ENCODE measurements around the gene WFDC9.
A peak's percentile ranks its signal among the peaks of the same experiment; 100 is the strongest.
"Not testable (repeated sequence)": the region's sequence is repeated elsewhere in the genome, so short reads cannot be mapped to it uniquely, and the experiment has no call there.

The WFDC9 gene

GRCh38 chr20:45631184-45631583 is at the start of gene WFDC9:
TSS of gene WFDC9 (minus strand) at chr20:45631284. CDS start at chr20:45610181, 21,103 bp downstream.
- DNase-seq: no peak

DNA sequence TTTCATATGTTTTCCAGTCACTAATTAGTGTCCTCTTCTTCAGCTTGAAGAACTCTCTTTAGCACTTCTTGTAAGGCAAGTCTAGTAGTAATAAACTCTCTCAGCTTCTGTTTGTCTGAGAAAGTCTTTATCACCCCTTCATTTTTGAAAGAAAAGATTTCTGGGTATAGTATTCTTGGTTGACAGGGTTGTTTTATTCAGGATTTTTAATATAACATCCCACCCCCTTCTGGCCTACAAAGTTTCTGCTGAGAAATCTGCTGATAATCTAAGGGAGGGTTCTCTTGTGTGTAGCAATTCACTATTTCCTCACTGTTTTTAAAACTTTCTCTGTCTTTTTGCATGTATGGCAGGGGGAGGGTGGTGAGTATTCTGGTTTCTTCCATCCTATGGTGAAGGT is 48.6 kb upstream of the WFDC9 start:
- DNase-seq: no peak

GRCh38 chr20:45672765-45673164 is 41.7 kb upstream of the WFDC9 start:
- no peak for DNase-seq

- no peak for DNase-seq
Measured at GRCh38 chr20:45670139-45670538, 39.1 kb upstream of the WFDC9 start, which contains the start of gene WFDC11. TSS of gene WFDC11 (minus strand) at chr20:45670239. CDS start at chr20:45650600, 19,639 bp downstream.

- not testable (repeated sequence) for DNase-seq
Measured at GRCh38 chr20:45657038-45657437, 26.0 kb upstream of the WFDC9 start.

GRCh38 chr20:45651726-45652125 is 20.6 kb upstream of the WFDC9 start:
- not testable (repeated sequence) for DNase-seq

DNA sequence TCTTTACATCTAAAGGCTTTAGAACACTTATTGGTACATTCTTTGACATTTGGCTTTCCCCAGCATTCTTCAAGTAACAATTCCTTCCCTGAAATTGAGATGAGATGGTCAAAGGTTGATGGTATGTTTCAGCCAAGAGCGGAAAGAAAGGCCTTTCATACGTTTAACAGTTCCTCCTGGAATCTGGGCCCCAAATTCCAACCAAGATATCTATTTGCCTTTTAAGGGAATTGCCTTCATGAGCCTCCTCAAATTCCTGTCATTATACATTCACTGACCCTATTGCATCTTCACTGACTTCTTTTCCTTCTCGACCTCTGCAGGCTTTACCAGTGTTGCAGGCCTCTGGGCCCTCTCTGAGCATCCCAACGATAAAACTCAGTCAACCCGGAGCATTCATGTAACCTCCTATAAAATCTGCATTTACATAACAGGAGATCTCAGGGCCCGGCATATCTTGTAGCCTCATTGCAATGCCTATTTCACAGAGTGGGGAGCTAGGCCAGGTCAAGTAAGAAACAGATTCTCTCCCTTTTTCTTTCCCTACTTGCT is 18.3 kb upstream of the WFDC9 start:
- DNase-seq: no peak

- no peak for DNase-seq
Measured at GRCh38 chr20:45647441-45648050, 16.5 kb upstream of the WFDC9 start.

DNA sequence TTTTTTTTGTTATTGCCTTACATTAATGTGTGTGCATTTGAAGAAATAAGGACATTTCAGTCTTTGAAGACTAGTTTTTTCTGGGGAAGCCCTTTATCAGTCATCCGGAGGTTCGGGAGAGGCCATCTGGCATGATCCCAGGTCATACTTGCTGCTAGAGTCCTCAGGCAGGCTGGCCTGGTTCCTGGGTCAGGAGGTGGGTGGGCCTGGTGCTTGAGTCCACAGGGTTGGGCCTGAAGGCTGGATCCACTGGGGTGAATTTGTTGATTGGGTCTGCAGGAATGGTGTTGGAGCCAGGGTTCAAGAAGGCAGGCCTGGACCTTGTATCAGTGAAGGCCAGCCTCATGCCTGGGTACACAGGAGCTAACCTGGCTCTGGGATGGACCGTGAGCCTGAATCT is 15.8 kb upstream of the WFDC9 start:
- no peak for DNase-seq

DNA sequence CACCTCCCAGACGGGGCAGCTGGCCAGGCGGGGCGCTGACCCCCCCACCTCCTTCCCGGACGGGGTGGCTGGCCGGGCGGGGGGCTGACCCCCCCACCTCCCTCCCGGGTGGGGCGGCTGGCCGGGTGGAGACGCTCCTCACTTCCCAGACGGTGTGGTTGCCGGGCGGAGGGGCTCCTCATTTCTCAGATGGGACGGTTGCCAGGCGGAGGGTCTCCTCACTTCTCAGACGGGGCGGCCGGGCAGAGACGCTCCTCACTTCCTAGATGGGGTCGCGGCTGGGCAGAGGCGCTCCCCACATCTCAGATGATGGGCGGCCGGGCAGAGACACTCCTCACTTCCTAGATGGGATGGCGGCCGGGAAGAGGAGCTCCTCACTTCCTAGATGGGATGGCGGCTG is 14.8 kb upstream of the WFDC9 start:
- DNase-seq: not testable (repeated sequence)

DNA sequence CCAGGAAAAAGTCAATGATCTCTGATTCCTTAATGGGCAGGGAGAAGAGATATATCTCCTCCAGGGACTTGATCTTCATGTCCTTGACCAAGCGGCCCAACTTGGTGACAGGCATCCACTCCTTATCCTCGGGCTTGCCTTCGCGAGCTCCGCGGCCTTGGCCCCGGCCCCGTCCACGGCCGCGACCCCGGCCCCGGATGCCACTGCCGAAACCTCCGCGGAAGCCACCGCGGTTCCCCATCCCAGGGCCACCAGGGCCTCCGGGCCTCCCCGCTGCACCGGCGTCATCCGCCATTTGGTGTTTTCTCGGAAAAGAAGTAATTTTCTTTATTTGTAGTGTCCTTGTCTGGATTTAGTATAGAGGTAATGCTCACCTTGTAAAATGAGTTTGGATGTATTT is 10.0 kb upstream of the WFDC9 start:
- DNase-seq: not testable (repeated sequence)

DNA sequence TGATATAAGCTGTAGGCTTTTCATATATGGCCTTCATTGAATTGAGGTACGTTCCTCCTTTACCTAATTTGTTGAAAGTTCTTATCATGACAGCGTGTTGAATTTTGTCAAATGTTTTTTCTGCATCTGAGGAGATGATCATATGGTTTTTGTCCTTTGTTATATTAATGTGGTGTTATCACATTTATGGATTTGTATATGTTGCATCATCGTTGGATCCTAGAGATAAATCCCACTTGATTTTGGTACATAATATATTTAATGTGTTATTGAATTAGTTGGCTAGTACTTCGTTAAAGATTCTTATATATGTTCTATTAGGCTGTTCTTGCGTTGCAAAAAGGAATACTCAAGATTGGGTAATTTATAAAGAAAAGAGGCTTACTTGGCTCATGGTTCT is 8.6 kb upstream of the WFDC9 start:
- DNase-seq: no peak

- no peak for DNase-seq
Measured at GRCh38 chr20:45636513-45636912, 5.4 kb upstream of the WFDC9 start.

DNA sequence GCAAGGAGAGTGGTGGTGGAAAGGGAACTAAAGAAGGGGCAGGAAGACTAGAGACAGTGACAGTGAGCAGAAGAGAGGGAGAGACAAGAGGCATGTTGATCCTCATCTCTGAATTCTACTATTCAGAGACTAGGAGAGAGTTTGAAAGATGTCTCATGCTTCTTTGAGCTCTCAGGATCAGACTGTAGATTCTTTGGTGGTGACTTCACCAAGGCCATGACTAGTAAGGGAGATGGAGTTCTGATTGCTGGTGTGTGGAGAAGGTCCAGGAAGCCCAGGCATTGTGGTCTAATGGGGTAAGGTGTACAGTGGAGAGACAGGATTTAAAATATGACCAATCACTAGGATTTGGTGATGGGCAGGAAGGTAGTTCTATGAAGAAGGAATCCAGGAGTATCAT is 713 bp downstream of the WFDC9 start:
- peak; percentile 25 for DNase-seq

DNA sequence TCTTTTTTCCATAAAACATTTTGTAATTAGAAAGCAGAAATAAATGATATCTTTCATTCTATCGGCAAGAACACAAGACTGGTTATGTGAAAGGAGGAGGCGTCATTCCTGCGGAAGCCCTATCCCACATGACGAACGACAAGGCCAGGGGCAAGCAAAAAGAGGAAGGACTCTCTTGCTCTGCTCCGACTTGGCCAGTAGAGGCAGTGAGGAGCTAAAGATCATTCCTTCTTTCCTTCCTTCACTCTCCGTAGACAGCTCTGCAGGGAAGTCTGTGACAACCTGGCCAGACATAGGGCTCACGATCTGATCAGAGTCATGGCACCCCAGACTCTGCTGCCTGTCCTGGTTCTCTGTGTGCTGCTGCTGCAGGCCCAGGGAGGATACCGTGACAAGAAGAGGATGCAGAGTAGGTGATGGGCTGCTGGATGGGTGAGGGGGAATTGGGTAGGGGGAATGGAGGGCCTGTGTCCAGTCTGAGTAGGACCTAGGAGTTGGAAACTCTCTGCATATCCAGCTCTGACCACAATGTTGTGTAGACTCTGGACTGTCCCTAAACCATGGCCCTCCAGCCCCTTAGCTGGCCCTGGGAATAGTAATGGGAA is 1.5 kb downstream of the WFDC9 start, which contains the start of gene WFDC10A:
Gene WFDC10A (plus strand): TSS at position 244 of the 605 bp plus-strand sequence. CDS start 75 bp downstream, at position 319.
- peak; percentile 59 for DNase-seq

DNA sequence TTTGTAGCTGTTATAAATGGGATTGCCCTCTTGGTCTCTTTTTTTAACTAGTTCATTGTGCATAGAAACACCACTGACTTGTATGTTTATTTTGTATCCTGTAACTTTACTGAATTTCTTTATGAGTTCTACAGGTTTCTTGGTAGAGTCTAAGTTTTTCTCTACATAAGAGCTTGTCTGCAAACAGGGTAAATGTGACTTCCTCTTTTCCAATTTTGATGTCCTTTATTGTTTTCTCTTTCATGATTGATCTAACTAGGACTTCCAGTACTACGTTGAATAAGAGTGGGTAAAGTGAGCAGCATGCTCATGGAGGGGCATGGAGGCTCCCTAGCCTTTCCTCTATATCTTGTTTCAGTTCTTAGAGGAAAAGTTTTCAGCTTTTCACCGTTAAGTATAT is 4.5 kb downstream of the WFDC9 start:
- no peak for DNase-seq

DNA sequence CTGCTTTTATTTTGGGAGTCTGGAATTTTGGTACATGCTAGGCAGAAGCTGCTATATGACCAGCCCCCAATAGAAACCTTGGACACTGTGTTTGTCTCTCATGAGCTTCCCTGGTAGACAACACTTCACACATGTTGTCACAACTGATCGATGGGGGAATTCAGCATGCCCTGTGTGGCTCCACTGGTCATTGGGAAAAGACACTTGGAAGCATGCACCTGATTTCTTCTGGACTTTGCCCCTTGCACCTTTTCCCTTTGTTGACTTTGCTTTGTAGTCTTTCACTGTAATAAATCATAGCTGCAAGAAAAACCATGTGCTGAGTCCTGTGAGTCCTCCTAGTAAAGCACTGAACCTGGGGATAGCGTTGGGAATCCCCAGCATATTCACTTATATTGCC is 9.5 kb downstream of the WFDC9 start:
- no peak for DNase-seq

DNA sequence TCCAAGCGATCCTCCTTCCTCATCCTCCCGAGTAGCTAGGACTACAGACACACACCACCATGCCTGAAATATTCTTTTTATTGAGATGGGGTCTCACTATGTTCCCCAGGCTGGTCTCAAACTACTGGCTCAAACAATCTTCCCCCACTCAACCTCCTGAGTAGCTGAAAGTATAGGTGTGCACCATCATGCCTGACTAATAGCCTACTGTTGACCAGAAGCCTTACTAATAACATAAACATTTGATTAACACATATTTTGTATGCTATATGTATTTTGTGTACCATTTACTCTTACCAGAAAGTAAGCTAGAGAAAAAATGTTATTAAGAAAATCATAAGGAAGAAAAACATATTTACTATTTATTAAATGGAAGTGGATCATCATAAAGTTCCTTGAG is 13.5 kb downstream of the WFDC9 start:
- no peak for DNase-seq

- no peak for DNase-seq
Measured at GRCh38 chr20:45612314-45612713, 18.8 kb downstream of the WFDC9 start.

GRCh38 chr20:45611054-45611453 is 20.0 kb downstream of the WFDC9 start:
- peak; percentile 81 for DNase-seq

- DNase-seq: no peak
Measured at GRCh38 chr20:45607810-45608209, 23.3 kb downstream of the WFDC9 start.

- no peak for DNase-seq
Measured at GRCh38 chr20:45595235-45595634, 35.8 kb downstream of the WFDC9 start.

DNA sequence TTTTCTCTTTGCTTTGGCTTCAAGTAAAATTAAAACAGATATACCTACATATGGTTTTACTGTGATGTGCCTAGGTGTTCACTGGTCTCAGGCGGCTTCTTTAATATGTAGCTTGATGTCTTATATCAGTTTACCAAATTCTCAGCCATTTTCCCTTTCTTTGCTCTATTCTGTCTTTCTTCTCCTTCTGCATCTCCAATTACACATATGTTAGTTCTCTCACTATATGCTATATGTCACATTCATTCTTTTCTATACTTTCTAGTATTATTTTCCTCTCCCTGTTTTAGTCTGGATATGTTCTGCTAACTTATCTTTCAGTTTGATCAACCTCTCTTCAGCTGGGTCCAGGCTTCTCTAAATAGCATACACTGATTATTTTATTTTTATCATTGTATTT is 37.6 kb downstream of the WFDC9 start:
- DNase-seq: no peak

GRCh38 chr20:45592574-45593189 is 38.4 kb downstream of the WFDC9 start:
- peak; percentile 57 for DNase-seq

Data from EL (cell line).